RWPE2 (cell line): Measurements from ENCODE around the gene MACF1.
"Not testable (repeated sequence)": the region's sequence is repeated elsewhere in the genome, so short reads cannot be mapped to it uniquely, and the experiment has no call there.

Experiments used
- ATAC-seq: fragments of 200-7000 bp; cut with Tn5 transposase; 3 replicates; pipeline ENCODE4 v1.9.1; 2021; ENCODE audit warnings: low read depth
- DNase-seq: peaks from one replicate; pipeline ENCODE4 v3.0.0-alpha.2; 2020; ENCODE audit warnings: low spot score
- H3K27ac ChIP-seq: fragments of 450-650 bp; 2 replicates; pipeline ENCODE4 v1.5.1; 2017; ENCODE audit warnings: mild to moderate bottlenecking; ENCODE audit not compliant: poor library complexity, severe bottlenecking
- H3K27me3 ChIP-seq: fragments of 250-450 bp; sonication (Bioruptor Pico); 2 replicates; pipeline ENCODE4 v1.5.1; 2021; ENCODE audit warnings: mild to moderate bottlenecking, moderate library complexity; ENCODE audit not compliant: insufficient read depth, poor library complexity, severe bottlenecking
- H3K36me3 ChIP-seq: fragments of 250-450 bp; sonication (Bioruptor Pico); 2 replicates; pipeline ENCODE4 v1.5.1; 2020; ENCODE audit warnings: low read depth, mild to moderate bottlenecking, moderate library complexity
- H3K4me1 ChIP-seq: fragments of 250-450 bp; sonication (Bioruptor Pico); 2 replicates; pipeline ENCODE4 v1.5.1; 2021; ENCODE audit warnings: mild to moderate bottlenecking, moderate library complexity; ENCODE audit not compliant: insufficient read depth, poor library complexity, severe bottlenecking
- H3K4me3 ChIP-seq: fragments of 250-450 bp; sonication (Bioruptor Pico); 2 replicates; pipeline ENCODE4 v1.5.1; 2021; ENCODE audit warnings: mild to moderate bottlenecking, moderate library complexity; ENCODE audit not compliant: severe bottlenecking
- H3K9me3 ChIP-seq: fragments of 250-450 bp; sonication (Bioruptor Pico); 2 replicates; pipeline ENCODE4 v1.5.1; 2021; ENCODE audit warnings: mild to moderate bottlenecking, moderate library complexity; ENCODE audit not compliant: severe bottlenecking
- CTCF ChIP-seq: fragments of 450-650 bp; IDR thresholded peaks from one replicate; pipeline ENCODE4 v1.5.1; 2017; ENCODE audit warnings: mild to moderate bottlenecking, moderate library complexity; ENCODE audit not compliant: poor library complexity, severe bottlenecking

Gene MACF1

GRCh38 chr1:39494671-39495410 lies 290.3 kb downstream of the MACF1 start:
- no peak for ATAC-seq
- no peaks in the 10 kb centered on the region for H3K4me1 ChIP-seq
- H3K27ac ChIP-seq: no peak overlapping the region
- H3K9me3 ChIP-seq: no peaks in the 10 kb centered on the region
- no peak for DNase-seq
- no peak overlapping the region for H3K4me3 ChIP-seq
- no peaks in the 10 kb centered on the region for H3K36me3 ChIP-seq
- H3K27me3 ChIP-seq: peaks cover 4% of the 10 kb centered on the region
- TF ChIP-seq CTCF: no peak

GRCh38 chr1:39496520-39496919 lies 292.0 kb downstream of the MACF1 start:
- not testable (repeated sequence) for DNase-seq, H3K36me3 ChIP-seq, H3K9me3 ChIP-seq, ATAC-seq, H3K27me3 ChIP-seq, H3K4me3 ChIP-seq, H3K27ac ChIP-seq, H3K4me1 ChIP-seq

- Histone ChIP-seq H3K36me3 (no peaks in the 10 kb centered on the region), H3K4me3 (no peak overlapping the region), H3K27ac (no peak overlapping the region), H3K4me1 (no peaks in the 10 kb centered on the region), H3K9me3 (no peaks in the 10 kb centered on the region), H3K27me3 (peaks cover 4% of the 10 kb centered on the region)
- no peak for TF ChIP-seq CTCF
- DNase-seq (no peak), ATAC-seq (no peak)
Measured at GRCh38 chr1:39497585-39497984, 293.1 kb downstream of the MACF1 start.

DNA sequence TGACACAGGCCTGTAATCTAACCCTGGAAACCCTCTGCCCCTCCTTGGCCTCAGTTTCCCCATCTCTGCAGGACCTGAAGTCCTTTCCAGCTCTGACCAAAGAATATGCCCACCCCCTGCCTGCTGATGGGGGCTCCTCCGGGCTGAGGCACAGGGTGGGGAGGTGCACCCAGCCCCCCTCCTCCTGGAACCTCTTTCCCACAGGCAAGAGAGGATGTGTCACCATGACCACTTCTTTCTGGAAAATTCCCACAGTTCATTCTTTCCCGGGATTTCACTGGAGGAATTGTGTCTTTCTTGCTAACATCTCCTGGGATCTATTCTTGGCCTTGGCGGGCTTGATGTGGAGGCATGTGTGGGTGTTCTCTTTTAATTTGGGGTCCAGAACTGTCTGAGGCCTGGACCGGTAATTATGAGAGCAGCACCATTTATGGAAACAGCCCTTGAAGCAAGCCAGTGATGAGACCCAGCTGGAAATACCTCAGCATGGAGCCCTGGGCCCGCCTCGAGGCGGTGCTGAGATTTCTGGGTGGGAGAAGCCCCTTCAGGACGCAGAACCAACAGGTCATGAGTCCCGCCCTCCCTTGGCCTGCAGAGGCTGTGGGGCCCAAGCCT lies 293.7 kb downstream of the MACF1 start:
- ATAC-seq: not testable (repeated sequence)

GRCh38 chr1:39498821-39499220 lies 294.3 kb downstream of the MACF1 start:
- ATAC-seq, DNase-seq, H3K36me3 ChIP-seq, H3K27me3 ChIP-seq, H3K4me1 ChIP-seq, H3K27ac ChIP-seq, H3K9me3 ChIP-seq, H3K4me3 ChIP-seq: not testable (repeated sequence)

More for the DNA sequence above, 293.7 kb downstream of the MACF1 start:
- H3K36me3 ChIP-seq, H3K4me1 ChIP-seq, H3K4me3 ChIP-seq, H3K27ac ChIP-seq, H3K27me3 ChIP-seq, DNase-seq, H3K9me3 ChIP-seq: not testable (repeated sequence)

DNA sequence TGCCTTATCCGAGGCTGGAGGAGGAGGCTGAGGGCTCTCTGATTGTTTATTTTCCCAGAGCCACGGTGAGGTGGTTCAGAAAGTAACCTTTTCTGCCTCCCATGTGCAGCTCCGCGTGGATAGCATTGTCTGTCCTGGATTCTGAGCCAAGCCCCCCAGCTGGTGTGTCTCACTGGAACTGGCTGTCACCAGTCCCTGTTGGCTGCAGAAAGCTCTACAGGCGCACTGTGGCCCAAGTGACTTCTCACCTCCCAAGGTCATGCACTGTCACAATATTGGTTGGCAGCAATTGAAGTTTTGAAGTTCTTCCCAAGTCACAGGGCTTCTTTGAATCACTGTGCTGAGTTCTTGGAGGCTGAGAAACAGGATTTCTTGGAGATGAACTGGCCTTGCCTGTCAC lies 295.2 kb downstream of the MACF1 start:
- no peaks in the 10 kb centered on the region for H3K9me3 ChIP-seq
- no peak overlapping the region for H3K4me3 ChIP-seq
- no peak for ATAC-seq
- DNase-seq: no peak
- no peaks in the 10 kb centered on the region for H3K4me1 ChIP-seq
- no peaks in the 10 kb centered on the region for H3K36me3 ChIP-seq
- H3K27me3 ChIP-seq: no peaks in the 10 kb centered on the region
- TF ChIP-seq CTCF: no peak
- no peak overlapping the region for H3K27ac ChIP-seq
